ENCODE measurements around the gene AHR.

Gene AHR

GRCh38 chr7:17298102-17298839, at the start of gene AHR:
TSS of gene AHR (plus strand) at chr7:17298652. CDS start at chr7:17299265, 613 bp downstream.
- DNase-seq = peak; percentile 16

GRCh38 chr7:17253885-17254284, 44.6 kb upstream of the AHR start:
- no peak for DNase-seq

- DNase-seq = no peak
These were observed 42.5 kb upstream of the AHR start for GRCh38 chr7:17255926-17256325.

GRCh38 chr7:17256375-17256774, 42.1 kb upstream of the AHR start:
- no peak for DNase-seq

GRCh38 chr7:17266565-17266964, 31.9 kb upstream of the AHR start:
- DNase-seq = no peak

GRCh38 chr7:17269341-17270221, 28.9 kb upstream of the AHR start:
- no peak for DNase-seq

GRCh38 chr7:17274551-17275245, 23.8 kb upstream of the AHR start:
- no peak for DNase-seq

- DNase-seq = no peak
These were observed 22.4 kb upstream of the AHR start for GRCh38 chr7:17275749-17276671.

- no peak for DNase-seq
These were observed 19.4 kb upstream of the AHR start for GRCh38 chr7:17279061-17279460.

GRCh38 chr7:17289074-17289645, 9.3 kb upstream of the AHR start:
- DNase-seq = no peak

- DNase-seq = no peak
These were observed 5.6 kb upstream of the AHR start for GRCh38 chr7:17292843-17293242.

- no peak for DNase-seq
These were observed 5.0 kb upstream of the AHR start for GRCh38 chr7:17293481-17293880.

GRCh38 chr7:17297243-17297642, 1.2 kb upstream of the AHR start:
- DNase-seq = no peak

- DNase-seq = no peak
These were observed 509 bp downstream of the AHR start for GRCh38 chr7:17298840-17299482.

- DNase-seq = no peak
These were observed 1.1 kb downstream of the AHR start for GRCh38 chr7:17299483-17299991.

GRCh38 chr7:17300012-17300411, 1.6 kb downstream of the AHR start:
- DNase-seq = no peak

- no peak for DNase-seq
These were observed 2.0 kb downstream of the AHR start for GRCh38 chr7:17300437-17300836.

- no peak for DNase-seq
These were observed 3.3 kb downstream of the AHR start for GRCh38 chr7:17301471-17302456.

- DNase-seq = no peak
These were observed 4.2 kb downstream of the AHR start for GRCh38 chr7:17302575-17303142.

GRCh38 chr7:17304926-17305325, 6.5 kb downstream of the AHR start:
- no peak for DNase-seq
